Astrocyte of the spinal cord (primary cell): ENCODE data around the gene EGR1.
A peak's percentile ranks its signal among the peaks of the same experiment; 100 is the strongest.

Experiments used
- DNase-seq: peaks from one replicate; pipeline ENCODE4 v3.0.0; 2011; ENCODE audit warnings: low read depth, low spot score
- H3K4me3 ChIP-seq: 2 replicates; pipeline ENCODE4 v1.5.1; 2011; ENCODE audit warnings: low read depth, mild to moderate bottlenecking, low read length, moderate library complexity
- in situ Hi-C: cut with HindIII; loops from 2 replicates; pipeline ENCODE4 v1.10.0; 2017; ENCODE audit warnings: low sequenced_read_pairs
- TF ChIP-seq, protein P1 (sequence below): IDR thresholded peaks from 2 replicates; pipeline ENCODE4 v1.5.1; 2012; ENCODE audit warnings: low read depth, mild to moderate bottlenecking, low read length, inconsistent platforms

Gene EGR1

DNA sequence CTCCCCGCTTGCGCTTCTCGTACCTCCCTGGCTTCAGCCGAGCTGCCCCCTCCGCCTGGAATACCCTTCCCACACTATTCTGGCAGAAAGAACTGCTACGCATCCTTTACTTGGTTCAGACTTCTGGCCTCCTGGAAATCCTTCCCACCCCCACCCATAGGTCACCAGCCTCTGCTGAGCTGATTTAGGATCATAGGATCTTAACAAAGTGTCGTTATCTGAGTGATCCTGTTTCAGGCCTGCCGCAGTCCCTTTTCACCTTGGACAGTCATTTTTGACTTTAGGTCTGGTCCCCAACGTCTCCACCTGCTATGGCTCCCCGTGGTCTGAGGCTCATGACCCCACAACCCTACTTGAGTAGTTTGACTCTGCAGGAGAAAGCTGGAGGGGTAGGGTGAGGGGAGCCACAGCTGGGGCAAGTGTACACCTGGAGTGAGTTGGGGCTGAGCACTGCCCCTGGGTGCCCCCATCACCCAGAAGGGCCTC is 27.3 kb downstream of the EGR1 start:
- peak overlapping the region; percentile 38 for H3K4me3 ChIP-seq
- in situ Hi-C loops: no loop called here
- no peak for DNase-seq
- TF ChIP-seq, protein P1, sequence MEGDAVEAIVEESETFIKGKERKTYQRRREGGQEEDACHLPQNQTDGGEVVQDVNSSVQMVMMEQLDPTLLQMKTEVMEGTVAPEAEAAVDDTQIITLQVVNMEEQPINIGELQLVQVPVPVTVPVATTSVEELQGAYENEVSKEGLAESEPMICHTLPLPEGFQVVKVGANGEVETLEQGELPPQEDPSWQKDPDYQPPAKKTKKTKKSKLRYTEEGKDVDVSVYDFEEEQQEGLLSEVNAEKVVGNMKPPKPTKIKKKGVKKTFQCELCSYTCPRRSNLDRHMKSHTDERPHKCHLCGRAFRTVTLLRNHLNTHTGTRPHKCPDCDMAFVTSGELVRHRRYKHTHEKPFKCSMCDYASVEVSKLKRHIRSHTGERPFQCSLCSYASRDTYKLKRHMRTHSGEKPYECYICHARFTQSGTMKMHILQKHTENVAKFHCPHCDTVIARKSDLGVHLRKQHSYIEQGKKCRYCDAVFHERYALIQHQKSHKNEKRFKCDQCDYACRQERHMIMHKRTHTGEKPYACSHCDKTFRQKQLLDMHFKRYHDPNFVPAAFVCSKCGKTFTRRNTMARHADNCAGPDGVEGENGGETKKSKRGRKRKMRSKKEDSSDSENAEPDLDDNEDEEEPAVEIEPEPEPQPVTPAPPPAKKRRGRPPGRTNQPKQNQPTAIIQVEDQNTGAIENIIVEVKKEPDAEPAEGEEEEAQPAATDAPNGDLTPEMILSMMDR: no peak

DNA sequence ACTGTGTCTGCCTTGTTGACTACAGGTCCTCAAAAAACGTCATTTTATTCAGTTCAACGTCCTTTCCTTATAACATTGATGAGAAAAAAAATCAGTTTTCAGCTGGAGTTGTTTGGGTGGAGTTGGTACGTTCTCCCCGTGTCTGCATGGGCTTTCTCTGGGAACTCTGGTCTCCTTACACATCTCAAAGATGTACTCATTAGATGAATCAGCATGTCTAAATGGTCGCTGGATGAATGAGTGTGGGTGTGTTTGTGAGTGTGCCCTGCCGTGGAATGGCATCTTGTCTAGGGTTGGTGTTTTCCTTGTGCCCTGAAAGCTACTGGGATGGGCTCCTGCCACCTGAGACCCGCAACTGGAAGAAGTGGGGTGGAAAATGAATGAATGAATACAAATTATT is 30.1 kb downstream of the EGR1 start:
- TF ChIP-seq, protein P1: no peak
- no peak for DNase-seq
- in situ Hi-C loops: no loop called here
- H3K4me3 ChIP-seq: no peak overlapping the region

DNA sequence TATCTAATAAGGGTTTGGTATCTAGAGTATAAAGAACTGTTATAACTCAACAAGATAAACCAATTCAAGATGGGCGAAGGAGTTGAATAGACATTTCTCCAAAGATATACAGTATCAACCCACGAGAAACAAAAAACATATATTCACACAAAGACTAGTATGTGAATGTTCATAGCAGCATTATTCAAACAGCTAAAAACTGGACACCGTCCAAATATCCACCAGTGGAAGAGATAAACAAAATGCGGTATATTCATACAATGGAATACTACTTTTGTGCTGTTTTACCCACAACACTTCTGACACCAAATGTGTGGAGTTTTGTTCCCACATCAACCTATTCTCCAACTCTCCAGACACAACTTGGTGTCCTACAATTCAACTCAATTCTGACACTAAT is 33.1 kb downstream of the EGR1 start:
- no peak for DNase-seq
- in situ Hi-C loops: no loop called here
- TF ChIP-seq, protein P1: no peak
- no peak overlapping the region for H3K4me3 ChIP-seq

DNA sequence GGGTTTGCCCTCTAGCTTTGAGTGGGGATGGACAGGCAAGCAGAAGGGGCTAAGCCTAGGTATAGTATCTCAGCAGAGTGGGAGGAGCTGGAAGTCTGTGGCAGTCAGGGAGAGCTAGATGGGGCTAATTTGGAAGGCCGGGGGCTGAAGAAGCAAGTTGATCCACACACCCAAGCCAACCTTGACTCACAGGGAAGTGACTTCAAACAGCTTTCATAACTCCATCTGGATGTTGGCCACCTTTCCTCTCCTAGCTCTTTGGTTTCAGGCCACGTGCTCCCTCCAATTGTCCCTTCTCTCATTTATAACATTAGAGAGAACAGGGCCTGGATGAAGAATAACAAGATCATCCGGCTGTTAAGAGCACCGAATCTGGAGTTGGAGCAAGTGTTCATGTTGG is 36.8 kb downstream of the EGR1 start:
- DNase-seq: no peak
- in situ Hi-C loops: no loop called here
- no peak overlapping the region for H3K4me3 ChIP-seq
- TF ChIP-seq, protein P1: no peak

DNA sequence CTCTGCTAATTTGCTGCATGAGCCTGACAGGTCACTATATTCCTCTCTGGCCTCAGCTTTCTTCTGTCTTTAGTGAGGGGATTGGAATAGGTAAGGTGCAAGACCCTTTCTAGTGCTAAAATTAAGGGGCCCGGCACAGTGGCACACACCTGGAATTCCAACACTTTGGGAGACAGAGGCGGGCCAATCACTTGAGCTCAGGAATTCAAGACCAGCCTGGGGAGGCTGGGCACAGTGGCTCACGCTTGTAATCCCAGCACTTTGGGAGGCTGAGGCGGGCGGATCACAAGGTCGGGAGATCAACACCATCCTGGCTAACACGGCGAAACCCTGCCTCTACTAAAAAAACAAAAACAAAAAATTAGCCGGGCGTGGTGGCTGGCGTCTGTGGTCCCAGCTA is 37.2 kb downstream of the EGR1 start:
- DNase-seq: no peak
- TF ChIP-seq, protein P1: no peak
- in situ Hi-C loops: no loop called here
- no peak overlapping the region for H3K4me3 ChIP-seq

DNA sequence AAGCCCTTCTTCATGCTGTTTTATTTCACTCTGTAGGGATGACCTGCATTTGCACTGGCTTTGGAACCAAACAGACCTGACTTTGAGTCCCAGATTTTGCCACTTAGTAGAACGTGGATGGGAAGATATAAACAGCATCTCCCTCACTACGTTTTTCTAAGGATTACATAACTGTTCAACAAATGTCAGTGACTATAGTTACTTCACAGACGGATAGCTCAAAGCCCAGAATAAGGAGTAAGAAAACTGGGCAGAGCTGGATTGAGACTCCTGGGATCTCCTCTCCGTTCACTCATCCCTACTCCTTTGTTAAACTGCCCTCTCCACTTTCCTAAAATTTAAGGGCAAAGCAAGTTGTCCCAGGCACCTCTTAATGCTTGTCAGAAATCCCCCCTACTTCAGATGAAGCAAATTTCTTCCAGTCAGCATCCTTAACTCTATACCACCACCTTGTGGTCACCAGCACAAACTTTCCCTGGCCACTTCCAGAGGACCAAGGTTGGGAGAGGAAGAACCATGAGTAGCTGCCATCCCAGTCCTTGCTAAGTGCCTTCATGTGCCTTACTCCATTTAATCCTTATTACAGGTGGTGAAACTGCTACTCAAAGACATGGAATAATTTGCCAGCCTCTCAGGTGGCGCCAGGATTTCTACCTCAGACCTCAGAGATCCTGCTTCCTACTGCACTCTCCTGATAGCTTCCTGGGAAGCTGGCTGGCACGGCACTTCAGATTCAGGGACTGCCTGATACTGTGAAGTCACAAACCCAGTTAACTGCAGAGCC is 38.4 kb downstream of the EGR1 start:
- TF ChIP-seq, protein P1: peak; percentile 84
- DNase-seq: peak; percentile 69
- no peak overlapping the region for H3K4me3 ChIP-seq
- in situ Hi-C loops: no loop called here
